Fibroblast of pulmonary artery (primary cell): ENCODE results near the gene RBMS3.

Experiments
- DNase-seq: peaks from one replicate; pipeline ENCODE4 v3.0.0-alpha.2; 2010; ENCODE audit warnings: low read depth
- H3K4me3 ChIP-seq: replicated peaks from 2 replicates; pipeline ENCODE4 v1.5.1; 2011; ENCODE audit warnings: low read depth, mild to moderate bottlenecking, control low read depth, low read length, moderate library complexity
- CTCF ChIP-seq: IDR thresholded peaks from 2 replicates; pipeline ENCODE4 v1.5.1; 2011; ENCODE audit warnings: mild to moderate bottlenecking, control low read depth, low read length, inconsistent platforms; ENCODE audit errors: missing control alignments

Gene RBMS3

DNA sequence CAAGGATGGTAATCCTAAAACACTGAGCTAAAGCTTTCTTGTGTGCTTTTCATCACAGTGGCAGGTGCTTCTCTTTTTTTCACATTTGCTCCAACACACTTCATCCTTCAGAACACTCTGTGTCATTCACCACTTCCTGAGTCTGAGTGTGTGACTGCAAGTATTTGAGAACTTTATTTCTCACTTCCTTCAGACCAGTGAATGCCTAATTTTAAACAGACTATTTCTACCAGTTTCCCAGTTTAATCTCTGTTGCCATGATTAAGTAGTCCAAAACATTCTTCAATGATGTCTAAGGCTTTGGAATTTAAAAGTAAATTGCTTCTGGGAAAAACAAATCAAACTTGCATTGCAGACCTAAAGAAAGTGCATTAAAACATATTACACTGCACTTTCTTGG, 541.2 kb downstream of the RBMS3 start:
- TF ChIP-seq CTCF = no peak
- DNase-seq = peak; percentile 33
- H3K4me3 ChIP-seq = no peak overlapping the region

GRCh38 chr3:29823233-29823632, 542.4 kb downstream of the RBMS3 start:
- no peak overlapping the region for H3K4me3 ChIP-seq
- DNase-seq = no peak
- TF ChIP-seq CTCF = no peak

- no peak overlapping the region for H3K4me3 ChIP-seq
- TF ChIP-seq CTCF = no peak
- DNase-seq = no peak
Observed at GRCh38 chr3:29826712-29827111, 545.8 kb downstream of the RBMS3 start.

DNA sequence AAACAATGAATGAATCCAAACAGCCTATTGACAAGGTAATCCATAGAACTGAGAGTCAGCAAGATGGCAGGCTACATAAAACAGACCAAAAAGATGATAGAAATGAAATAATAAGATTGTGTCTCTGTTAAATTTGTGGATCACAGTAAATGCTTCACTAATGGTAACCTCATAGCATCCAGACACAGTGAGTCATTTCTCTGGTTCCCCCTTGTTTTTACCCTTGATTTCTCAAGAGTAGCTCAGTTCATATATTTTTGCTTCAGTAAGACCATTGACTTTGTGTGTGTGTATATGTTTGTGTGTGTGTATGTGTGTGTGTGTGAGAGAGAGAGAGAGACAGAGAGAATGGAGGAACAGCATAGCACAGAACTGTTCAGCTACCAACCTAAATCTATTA, 546.9 kb downstream of the RBMS3 start:
- peak; percentile 33 for DNase-seq
- no peak overlapping the region for H3K4me3 ChIP-seq
- no peak for TF ChIP-seq CTCF

DNA sequence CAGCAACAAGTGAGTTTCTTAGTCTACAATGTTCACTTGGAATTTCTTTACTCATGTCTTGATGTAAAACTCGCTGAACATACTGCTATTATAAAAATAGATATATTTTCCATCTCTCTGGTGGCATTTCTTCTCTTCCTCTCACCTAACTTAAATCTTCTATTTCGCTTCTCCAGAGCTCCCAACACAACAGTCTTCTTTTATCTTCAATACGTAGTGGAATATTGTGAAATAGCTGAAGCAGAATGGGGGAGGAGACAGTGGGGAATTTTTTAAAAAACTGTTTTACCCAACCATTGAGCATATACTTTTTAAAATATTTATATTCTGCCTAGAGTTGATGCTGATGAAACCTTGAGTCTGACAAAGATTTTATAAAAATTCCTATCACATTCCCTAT, 548.5 kb downstream of the RBMS3 start:
- DNase-seq = peak; percentile 17
- no peak for TF ChIP-seq CTCF
- H3K4me3 ChIP-seq = no peak overlapping the region

GRCh38 chr3:29850641-29851040, 569.8 kb downstream of the RBMS3 start:
- TF ChIP-seq CTCF = no peak

DNA sequence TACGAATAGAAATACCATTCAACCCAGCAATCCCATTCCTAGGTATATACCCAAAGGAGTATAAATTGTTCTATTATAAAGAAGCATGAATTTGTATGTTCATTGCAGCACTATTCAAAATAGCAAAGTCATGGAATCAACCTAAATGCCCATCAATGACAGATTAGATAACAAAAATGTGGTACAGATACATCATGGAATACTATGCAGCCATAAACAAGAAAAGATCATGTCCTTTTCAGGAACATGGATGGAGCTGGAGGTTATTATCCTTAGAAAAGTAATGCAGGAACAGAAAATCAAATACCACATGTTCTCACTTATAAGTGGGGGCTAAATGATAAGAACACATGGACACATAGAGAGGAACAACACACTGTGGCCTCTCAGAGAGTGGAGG, 571.9 kb downstream of the RBMS3 start:
- no peak overlapping the region for H3K4me3 ChIP-seq
- no peak for TF ChIP-seq CTCF
- no peak for DNase-seq

More at GRCh38 chr3:29850641-29851040, 569.8 kb downstream of the RBMS3 start:
- no peak for DNase-seq
- H3K4me3 ChIP-seq = no peak overlapping the region
